ENCODE results near the gene PCCA.
A peak's percentile ranks its signal among the peaks of the same experiment; 100 is the strongest.
"Not testable (repeated sequence)": the region's sequence is repeated elsewhere in the genome, so short reads cannot be mapped to it uniquely, and the experiment has no call there.

PCCA gene

DNA sequence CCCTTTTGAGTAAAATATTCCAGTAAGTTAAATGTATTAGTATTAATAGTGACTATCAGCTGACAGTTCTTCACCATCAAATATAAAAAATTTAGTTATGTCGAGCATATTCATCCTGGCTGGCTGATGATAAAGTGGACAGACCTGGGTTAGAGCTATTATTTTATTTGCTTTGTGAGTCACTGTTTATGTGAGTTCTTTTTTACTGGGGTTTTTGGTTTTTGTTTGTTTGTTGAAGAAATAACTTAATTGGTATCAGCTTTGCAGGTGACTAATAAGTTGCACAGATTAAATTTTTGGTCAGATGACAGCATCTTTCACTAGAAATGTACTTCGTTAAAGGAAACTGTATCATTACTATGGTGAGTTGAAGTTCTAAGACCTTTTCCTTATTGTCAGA is 275.0 kb downstream of the PCCA start:
- DNase-seq = no peak

DNA sequence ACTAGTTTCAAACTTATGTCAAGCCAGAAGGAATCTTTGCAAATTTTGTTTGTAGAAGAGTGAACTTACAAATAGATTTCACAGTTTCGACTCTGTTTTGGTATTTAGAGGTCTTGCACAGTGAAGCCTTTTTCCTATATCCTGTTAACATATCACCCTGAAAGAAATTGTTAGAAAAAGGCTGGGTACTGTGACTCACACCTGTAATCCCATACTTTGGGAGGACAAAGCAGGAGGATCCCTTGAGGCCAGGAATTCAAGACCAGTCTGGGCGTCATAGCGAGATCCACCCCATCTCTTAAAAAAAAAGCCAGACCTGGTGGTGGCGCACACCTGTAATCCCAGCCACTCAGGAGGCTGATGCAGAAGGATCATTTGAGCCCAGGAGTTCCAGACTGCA is 275.7 kb downstream of the PCCA start:
- DNase-seq = no peak

DNA sequence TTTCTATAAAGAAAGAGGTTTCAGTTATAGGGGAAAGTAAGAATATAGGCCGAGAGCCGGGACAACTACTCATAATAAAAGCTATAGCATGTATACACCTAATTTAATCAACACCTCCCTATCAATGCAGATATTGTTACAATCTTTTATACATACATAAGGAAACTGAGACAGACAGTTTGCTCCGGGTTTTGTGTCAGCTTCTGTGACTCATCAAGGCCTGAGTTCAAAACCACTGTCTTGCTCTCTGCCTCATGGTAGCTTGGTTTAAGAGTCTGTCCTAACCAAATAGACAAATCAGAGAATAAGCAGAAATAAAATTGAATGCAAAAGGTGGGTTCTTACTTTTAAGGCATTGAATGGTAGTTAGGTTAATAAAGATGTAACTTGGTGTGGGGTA is 276.8 kb downstream of the PCCA start:
- no peak for DNase-seq

DNA sequence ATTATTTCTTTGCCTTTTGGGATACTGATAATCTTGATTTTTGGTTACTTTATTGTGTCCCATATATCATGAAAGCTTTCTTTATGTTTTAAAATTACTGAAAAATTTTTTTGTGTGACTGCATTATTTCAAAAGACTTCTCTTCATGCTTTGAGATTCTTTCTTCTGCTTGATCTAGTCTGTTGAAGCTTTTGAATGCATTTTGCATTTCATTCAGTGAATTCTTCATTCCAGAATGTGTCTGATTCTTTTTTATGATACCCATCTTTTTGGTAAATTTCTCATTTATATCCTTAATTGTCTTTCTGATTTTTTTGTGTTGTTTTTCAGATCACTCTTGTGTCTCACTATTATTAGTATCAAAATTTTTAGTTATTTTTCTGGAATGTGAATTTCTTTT is 289.6 kb downstream of the PCCA start:
- DNase-seq = no peak

DNA sequence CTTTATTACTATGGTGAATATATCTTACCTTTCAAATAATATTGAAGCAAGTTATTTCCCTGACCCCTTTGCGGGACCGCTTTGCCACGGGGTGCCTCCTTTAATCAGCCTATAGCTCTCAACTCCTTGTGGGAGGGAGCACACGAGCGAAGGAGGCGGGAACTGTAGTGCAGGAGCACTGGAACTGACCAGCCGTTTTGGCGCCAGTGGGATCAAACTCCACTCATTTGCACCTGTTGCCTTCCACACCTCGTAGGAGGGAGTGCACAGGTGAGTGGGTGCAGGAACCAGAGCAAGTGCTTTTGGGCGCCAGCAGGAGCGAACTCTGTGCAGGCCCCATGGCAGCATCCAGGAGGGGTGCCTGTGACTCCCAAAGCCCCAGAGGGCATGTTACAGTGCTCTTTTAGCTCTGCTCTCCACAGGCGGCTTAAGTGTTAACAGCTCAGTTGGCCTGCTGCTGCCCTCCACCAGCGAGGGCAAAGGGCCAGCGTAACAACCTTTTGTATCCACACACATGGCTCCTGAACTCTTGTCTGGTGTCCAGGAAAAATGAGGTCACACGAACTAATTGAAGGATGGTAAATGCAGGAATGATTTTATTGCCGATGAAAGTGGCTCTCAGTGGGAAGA is 292.8 kb downstream of the PCCA start:
- peak in 1 of 14 donors; percentile 10 for DNase-seq

DNA sequence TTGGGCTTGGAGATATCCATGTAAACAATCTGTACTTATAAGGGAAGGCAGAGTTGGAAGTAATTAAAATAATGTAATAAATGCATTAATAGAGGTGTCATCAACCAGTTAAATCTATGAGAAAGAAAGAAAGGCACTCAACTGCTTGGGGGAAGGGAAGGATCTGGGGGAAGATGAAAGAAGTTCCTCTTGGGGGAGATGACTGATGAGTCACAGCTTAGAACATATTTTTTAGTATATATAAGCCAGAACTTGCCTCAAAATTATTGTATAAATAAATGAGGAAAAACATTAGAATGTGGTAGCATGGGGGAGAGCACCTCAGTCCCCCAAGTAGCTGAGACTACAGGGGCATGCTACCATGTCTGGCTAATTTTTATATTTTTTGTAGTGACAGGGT is 293.9 kb downstream of the PCCA start:
- no peak for DNase-seq

DNA sequence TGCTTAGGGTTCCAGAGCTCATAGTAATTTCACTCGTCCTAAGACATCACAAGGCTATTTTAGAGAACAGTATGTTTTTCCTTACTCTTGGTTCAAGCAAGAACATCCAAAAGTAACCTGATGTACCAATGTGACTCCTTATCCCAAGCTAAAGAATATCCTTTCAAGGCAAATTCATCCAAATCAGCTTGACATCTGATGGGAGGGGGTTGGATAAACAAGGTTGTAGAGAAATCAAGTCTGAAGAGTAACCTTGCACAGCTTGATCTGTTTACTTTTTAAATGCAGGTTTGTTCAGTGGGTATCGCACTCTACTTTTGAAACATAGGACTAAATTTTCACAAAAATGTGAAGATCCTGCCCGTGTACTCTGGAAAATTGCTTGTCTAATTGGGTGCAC is 298.5 kb downstream of the PCCA start:
- no peak for DNase-seq

DNA sequence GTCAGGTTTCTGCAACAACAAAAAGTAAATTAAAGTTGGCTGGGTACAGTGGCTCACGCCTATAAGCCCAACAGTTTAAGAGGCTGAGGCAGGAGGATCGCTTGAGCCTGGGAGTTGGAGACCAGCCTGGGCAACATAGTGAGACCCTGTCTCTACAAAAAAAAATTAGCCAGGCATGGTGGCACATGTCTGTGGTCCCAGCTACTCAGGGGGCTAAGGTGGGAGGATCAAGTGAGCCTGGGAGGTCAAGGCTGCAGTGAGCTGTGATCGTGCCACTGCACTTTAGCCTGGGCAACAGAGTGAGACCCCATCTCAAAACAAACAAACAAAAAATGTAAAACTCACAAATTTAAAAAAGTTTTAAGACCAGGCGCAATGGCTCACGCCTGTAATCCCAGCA is 299.3 kb downstream of the PCCA start:
- DNase-seq = not testable (repeated sequence)

DNA sequence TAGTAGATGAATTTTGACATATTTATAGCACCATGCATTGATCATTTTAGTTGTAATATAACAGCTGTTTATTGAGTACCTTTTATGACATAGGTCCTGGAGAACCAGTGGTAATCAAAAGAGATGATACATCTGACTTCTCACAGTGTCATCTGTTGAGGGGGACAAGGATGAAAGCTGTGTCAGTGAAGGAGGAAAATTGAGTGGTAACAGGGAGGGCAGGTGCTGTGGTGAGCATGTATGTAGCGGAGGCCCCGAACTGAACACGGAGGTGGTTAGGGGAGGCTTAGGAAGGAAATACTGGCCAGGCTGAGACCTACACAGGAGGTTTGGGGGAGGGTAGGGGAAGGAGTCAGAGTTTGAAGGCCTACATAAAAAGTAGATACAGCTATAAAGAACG is 300.0 kb downstream of the PCCA start:
- DNase-seq = no peak

DNA sequence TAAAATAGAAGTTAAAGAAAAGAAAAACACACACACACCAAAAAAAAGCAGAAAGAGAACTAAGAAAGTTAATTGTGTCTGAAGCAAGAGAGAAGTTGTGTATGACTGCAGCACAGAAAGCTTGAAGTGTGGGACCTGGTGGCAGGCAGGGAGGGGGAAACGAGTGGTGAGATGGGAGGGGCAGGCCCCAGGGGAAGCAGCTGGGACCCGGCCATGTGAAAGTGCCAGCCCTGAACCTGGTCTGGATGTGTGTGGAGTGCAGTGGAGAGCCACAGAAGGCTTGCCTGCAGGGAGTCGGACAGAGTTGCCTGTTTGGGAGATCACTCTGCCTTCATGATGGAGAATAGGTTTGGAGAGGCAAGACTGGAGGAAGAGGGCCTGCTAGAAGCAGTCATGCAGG is 300.7 kb downstream of the PCCA start:
- DNase-seq = peak in 1 of 14 donors; percentile 42

DNA sequence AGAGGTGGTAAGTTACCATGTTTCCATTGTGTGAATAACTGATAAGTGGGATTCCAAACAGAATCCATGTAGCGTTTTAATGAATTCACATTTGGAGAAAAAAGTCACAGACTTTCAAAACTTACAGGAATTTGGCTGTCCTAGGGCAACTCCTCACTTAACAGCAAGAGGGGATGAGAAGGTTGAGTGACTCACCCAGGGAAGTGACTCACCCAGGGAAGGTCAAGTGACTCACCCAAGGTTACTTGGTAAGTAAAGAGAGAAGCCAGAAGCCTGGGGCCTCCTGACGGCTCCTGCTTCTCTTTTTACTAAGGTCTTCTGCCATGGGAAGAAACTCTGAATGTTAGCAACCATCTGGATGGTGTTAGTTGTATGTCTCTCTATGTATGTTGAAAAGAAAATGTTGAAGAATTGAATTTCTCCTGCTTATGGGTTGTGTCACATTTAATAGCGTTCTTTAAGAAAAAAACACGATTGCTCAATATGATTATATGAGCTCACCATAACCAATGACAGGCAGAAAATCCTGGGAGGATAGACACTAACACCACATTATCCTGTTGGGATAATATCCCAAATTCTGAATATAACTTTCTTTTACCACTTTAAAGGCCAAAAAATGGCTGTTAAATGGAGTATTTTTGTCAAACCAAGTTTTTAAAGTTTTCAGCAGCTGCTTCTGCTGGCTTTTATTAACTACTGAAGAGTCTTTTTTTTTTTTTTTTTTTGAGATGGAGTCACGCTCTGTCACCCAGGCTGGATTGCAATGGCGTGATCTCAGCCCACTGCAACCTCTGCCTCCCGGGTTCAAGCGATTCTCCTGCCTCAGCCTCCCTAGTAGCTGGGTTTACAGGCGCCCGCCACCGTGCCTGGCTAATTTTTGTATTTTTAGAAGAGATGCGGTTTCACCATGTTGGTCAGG is 304.1 kb downstream of the PCCA start:
- DNase-seq = peak in 1 of 14 donors; percentile 2

DNA sequence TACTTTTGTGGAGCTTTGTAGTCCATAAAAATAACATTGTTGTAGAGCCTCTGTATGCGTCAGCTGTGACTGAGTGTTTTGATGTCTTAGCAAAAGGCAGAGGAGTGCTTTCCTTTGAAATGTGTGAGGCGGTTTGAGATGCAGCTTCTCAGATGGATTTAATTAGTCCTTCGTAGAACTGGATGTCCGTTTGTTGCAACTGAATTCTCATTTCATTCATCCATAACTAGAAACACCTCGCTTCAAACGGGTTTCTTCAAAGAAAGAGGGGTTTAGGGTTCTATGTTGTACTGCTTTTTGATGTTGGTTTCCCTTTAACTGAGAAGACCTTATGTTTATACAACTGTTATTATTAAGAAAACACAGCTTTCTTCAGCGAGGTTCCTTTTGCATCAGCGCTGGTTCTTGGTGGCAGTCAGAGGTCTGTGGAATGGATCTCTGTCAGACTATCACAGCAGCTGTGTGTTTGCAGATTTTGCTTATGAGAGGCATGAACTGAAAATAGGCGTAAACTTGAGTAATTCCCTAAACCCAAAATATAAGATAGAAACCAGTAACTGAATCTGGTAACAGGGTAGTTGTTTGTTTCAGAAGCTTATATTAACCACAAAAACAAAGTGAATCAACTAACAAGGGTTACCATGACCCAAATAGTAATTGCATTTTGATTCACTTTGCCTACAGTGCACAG is 305.3 kb downstream of the PCCA start:
- no peak for DNase-seq

DNA sequence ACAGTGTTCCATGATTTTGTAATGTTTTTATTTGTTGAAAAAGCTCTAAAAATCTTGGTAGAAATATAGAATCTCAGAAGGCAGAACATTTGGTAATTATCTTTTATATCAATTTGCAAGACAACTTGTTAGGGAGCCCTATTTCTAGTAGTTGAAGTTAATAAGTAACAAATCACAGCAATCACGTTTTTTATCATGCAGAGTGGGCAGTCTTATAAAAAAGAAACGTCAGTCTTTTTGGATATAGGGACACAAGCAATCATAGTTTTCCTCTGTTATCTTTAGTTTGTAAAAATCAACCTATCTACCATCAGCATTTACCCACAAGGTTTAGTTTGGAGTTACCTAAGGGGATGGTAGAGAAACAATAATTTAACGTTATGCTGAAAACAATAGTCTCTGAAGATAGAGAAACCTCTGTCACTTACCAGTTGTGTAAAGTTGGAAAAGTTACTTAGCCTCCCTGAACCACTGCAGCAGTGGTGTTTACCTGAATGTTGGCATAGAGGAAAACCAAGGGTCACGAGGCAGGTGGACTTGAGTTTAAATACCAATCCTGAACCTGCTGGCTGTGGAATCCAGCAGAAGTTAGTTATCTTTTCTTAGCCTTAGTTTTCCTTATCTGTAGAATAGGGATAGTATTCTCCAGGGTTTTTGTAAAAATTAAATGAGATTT is 306.9 kb downstream of the PCCA start:
- DNase-seq = no peak

DNA sequence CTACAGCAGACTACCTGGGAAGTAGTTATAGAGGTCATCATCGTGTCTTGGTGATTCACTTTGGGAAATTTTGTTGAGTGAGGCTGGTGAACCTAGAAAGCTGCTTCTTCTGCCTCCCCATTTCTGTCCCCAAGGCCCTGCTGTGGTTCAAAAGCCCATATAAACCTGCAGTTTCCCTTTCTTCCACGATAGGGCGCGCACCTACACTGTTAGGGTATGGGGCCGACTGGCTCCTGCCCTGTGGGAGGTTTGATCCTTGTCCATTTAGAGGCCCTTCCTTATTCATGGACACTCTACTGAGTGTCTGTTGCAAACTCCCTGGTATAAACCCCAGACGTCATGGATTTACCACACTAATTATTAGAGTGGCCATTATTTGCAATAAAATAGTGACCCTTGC is 307.9 kb downstream of the PCCA start:
- no peak for DNase-seq

DNA sequence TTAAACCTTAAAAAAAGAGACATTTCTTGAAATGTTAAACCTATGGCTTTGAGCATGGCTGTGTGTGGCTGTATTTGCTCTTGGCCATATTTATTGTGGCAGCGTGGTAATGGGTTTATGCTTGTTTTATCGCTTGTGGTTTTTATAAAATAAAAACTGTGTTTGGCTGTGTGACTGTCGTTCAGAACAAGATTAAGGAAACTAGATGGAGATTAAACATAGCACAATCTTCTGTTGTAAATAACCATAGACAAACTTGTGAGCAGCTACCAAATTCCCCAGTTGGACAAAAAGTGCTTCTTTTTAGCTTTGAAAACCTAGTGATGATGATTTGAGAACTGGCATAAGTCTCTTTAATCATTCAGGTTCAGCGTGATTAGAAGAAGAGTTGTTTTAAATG is 308.7 kb downstream of the PCCA start:
- DNase-seq = no peak

DNA sequence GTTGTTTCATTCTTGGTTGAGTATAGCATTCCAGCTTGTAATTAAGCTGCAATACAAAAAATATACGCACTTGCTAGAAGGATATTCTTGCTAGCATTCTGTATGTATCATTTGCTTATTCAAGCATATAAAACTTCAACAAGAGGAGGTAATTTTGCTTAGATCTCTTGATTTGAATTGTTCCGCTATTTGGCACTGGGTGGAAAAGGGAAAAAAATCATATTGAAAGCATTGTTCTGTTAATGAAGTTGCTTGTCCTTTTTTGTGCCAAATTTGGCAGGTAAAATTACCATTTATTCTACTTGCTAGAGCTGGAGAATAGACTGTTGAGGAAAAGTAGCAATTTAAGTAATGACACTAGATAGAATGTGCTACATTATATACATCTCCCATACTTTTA is 309.5 kb downstream of the PCCA start:
- DNase-seq = no peak

DNA sequence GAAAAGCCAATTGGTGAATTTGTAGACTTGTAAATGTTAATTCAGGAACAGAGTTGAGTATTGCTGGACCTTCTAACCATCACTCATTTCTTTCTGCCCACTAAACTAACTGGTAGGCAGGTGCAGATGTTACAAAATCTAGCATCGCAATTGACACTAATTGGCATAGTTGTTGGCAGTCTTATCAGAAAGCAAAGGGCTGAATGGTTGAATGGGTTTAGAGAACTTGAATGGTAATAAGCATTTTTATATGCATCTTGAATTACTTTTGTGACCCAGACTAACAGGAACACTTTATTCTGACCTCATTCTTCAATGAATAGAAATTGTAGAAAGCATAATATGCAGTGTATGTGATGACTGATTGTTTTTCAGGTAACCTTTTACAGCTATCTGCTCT is 310.6 kb downstream of the PCCA start:
- DNase-seq = no peak

DNA sequence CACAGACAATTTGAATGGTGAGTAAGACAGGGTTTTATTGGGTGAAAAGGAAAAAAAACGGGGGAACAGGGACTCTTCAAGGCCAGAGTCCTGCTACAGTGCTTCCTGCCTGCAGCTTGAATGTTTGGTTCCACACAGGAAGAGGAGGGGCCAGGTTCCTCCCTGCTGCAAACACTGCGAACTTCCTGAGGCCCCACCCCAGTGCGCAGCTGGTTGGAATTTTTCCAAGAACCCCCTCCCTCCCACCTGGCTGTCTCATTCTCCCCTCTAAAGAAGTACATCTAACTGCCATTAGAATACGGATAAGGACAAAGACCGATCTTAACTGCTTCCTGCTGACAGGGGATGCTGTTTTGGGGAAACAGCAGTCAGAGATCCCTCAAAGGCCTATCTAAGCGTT is 314.8 kb downstream of the PCCA start:
- DNase-seq = no peak

DNA sequence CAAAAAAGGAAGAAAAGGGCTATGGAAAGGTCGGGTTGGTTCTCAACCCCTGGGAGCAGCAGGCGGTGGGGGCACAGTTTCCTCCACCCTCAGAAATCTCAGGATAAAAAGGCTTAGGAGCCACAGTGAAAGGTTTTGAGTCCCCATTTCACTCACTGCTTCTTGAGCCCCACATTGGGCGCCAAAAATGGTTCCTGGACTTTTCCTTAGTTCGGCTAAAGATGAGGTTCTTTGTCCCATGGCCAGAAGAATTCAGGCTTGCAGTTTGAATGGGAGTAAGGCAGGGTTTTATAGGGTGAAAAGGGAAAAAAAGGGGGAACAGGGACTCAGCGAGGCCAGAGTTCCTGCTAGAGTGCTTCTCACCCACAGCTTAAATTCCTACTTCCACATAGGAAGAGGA is 320.2 kb downstream of the PCCA start:
- no peak for DNase-seq

DNA sequence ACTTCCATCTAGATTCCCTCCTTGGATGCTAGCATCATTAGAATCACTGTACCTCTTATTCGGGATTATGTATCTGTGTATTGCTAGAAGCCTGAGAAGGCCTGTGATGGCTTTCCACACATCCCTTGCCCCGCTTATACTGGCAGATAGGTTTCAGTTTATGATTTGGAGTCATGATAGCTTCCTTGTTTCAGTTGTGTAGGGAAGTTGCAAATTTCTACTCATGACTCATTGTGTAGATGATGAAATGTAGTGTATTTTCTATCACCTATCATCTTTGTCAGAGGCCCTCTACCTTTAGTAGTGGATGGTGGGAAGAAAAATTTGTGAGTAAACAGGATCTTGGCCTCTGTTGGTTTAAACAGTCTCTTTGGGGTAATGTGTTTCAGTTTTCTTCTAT is 334.5 kb downstream of the PCCA start:
- DNase-seq = no peak

DNA sequence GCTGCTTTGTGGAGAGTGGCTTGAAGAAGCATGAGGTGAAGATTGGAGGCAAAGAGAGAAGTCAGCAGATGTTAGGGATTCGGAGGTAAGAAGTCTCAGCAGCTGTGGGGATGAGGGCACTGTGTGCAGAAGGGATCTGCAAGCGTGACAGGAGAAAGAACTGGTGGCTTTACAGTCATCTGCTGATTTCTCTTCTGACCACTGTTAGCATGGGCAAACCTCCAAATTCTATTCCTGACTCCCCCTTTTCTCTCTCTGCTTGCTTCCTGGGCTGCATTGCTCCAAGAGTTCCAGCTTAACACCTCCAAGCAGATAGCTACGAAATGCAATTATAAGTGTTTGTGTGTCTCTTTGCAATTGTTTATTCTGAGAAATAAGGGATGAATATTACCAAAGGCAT is 340.1 kb downstream of the PCCA start:
- DNase-seq = peak in 1 of 14 donors; percentile 4

DNA sequence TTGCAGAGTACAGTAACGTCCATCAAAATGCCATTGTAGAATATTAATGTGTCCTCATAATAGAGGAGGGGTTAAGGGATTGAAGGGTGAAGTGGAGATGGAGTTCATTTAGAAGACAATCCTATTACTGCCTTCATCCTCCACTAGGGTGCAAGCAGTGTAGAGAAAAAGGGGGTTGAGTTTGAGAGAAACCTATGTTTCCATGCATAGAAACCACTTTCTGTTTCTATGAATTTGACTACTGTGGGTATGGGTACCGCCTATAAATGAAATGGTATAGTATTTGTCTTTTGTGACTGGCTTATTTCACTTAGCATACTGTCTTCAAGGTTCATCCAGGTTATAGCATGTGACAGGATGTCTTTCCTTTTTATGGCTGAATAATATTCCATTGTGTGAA is 343.7 kb downstream of the PCCA start:
- DNase-seq = no peak

DNA sequence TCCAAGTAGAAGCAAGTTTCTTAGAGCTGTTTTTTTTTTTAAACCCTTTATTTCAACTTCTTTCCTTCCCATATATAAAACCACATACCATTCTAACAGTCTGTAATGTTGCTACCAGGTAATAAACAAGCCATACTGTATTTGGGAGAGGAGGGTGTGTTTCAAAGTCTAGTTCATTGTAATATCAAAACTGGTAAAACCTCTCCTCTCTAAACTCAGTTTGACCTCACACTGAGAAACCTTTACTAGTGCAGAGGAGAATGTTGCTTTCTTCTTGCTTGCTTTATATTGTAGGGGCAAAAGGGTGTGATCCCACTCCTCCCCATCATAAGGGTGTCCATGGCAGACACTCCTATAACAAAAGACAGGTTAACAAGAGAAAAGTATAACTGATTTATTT is 344.6 kb downstream of the PCCA start:
- no peak for DNase-seq
